ENCODE measurements around the gene SPATA13. TPM values are rescaled to one million over a fixed set of nuclear protein-coding genes. Genes with fewer than 3 reads are reported as not detected.

The SPATA13 gene
- total RNA-seq, 1 experiment from 2014 or later = 21.4 TPM

DNA sequence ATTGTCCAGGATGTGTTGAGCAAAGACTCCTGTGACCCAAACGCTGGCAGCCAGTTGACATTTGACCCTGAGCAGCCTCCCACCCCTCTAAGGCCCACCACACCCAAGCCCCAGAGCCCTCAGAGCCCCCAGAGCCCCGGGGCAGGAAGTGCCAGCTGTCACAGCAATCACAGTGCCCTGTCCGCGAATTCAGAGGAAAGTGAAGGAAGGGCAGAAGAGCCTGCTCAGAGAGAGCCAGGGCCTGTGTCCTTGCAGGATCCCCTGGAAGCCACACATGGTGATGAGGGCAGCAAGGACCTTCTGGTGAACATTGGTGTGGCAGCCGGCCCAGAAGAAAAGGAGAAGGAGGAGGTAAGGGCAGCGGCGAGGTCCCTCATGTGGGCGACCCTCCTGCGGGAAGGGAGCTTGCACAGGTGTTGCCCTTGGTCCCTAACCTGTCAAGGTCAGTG is 63.7 kb downstream of the SPATA13 start:
- ChIA-PET POLR2A (no interaction called here), CTCF (interaction anchor here (1.7 kb wide), 1 partner anchor 204 kb away, joined by 5 read pairs; no protein-coding TSS in a partner anchor), RAD21 (ENCODE audit: low non-redundant PET in 1 of 2, low total read pairs in 2 of 2, uncharacterized antibody in 2 of 2, unreplicated experiment in 2 of 2) (no interaction called here)
- TF ChIP-seq, protein P1, sequence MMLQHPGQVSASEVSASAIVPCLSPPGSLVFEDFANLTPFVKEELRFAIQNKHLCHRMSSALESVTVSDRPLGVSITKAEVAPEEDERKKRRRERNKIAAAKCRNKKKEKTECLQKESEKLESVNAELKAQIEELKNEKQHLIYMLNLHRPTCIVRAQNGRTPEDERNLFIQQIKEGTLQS (IDR thresholded peaks at IDR 0.05) = no peak
- no peak for TF ChIP-seq ZFX (IDR thresholded peaks at IDR 0.05)
- TF ChIP-seq, protein P2, sequence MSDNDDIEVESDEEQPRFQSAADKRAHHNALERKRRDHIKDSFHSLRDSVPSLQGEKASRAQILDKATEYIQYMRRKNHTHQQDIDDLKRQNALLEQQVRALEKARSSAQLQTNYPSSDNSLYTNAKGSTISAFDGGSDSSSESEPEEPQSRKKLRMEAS (IDR thresholded peaks at IDR 0.05) = no peak
- no peak for TF ChIP-seq FOSL1 (IDR thresholded peaks at IDR 0.05; ENCODE audit: low read depth)
- no peak for TF ChIP-seq POLR2A (IDR thresholded peaks at IDR 0.05; ENCODE audit: borderline replicate concordance, extremely low read depth, insufficient read depth, insufficient read length)
- Histone ChIP-seq H3K4me3 (replicated peaks in 1 of 2; ENCODE audit: low read depth in 1 of 2, low read length in 2 of 2) (no peak overlapping the region), H4K20me1 (ENCODE audit: insufficient read depth) (peaks cover 3% of the 10 kb centered on the region; the same call in 1 of the 2 replicates), H3K9me3 (ENCODE audit: control insufficient read depth in 1 of 2, insufficient read depth in 1 of 2, low read depth in 1 of 2, low read length in 2 of 2) (no peaks in the 10 kb centered on the region), H3K4me2 (ENCODE audit: low read length) (no peak overlapping the region), H3K27me3 (ENCODE audit: insufficient read depth, low read length) (no peaks in the 10 kb centered on the region), H3K36me3 (ENCODE audit: control insufficient read depth in 1 of 2, insufficient read depth in 2 of 2, low read length in 2 of 2) (peaks cover 0 to 4% of the 10 kb centered on the region in 2 experiments; a peak in 1 of 4 replicates), H2AFZ (ENCODE audit: low read depth, low read length, poor library complexity, severe bottlenecking) (no peak overlapping the region), H3K27ac (ENCODE audit: low read depth, low read length) (no peak overlapping the region), H3K79me2 (ENCODE audit: insufficient read depth, low read length) (peaks cover 26% of the 10 kb centered on the region; the same call in 1 of the 2 replicates), H3K4me1 (ENCODE audit: control insufficient read depth in 1 of 2, insufficient read depth in 2 of 2, low read length in 2 of 2) (no peaks in the 10 kb centered on the region), H3K9me2 (ENCODE audit: insufficient read depth) (no peaks in the 10 kb centered on the region), H3K9ac (ENCODE audit: low read length) (no peak overlapping the region)
- intact Hi-C loops (cut with micrococcal nuclease) = loop anchor here (10.0 kb wide), 1 partner anchor 759 kb away; no protein-coding TSS in a partner anchor
- BruUV-seq (replicated peaks) = no TSS peak
- no peak for ATAC-seq
- DNase-seq (ENCODE audit: low read depth, low spot score) = no peak

DNA sequence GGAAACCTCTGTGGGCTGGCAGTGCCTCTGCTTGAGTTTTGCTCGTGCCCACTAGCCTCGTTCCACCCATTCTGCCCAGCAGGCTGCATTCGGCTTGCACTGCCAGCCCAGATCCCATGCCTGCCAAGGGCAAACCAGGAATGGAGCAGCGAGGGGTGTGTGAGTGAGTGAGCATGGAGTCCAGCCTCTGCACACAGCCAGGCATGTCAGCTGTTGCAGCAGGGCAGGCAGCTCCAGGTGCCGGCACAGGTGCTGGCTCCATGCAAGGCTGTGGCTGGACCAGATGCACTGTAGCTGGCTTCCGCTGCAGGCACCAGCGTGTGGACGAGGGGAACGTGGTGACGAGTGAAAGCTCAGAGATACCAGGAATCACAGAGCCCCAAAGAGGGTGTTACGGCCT is 64.5 kb downstream of the SPATA13 start:
- H3K4me2 ChIP-seq (ENCODE audit: low read length) = no peak overlapping the region
- POLR2A ChIA-PET = no interaction called here

More for the DNA sequence above, 64.5 kb downstream of the SPATA13 start:
- no peak for DNase-seq (ENCODE audit: low read depth, low spot score)
- intact Hi-C loops (cut with micrococcal nuclease) = loop anchor here (10.0 kb wide), 1 partner anchor 760 kb away; no protein-coding TSS in a partner anchor
- H2AFZ ChIP-seq (ENCODE audit: low read depth, low read length, poor library complexity, severe bottlenecking) = no peak overlapping the region
- H3K36me3 ChIP-seq (ENCODE audit: control insufficient read depth in 1 of 2, insufficient read depth in 2 of 2, low read length in 2 of 2) = peaks cover 0 to 4% of the 10 kb centered on the region in 2 experiments; a peak in 1 of 4 replicates
- H3K27ac ChIP-seq (ENCODE audit: low read depth, low read length) = no peak overlapping the region
- H3K9me3 ChIP-seq (ENCODE audit: control insufficient read depth in 1 of 2, insufficient read depth in 1 of 2, low read depth in 1 of 2, low read length in 2 of 2) = no peaks in the 10 kb centered on the region
- no TSS peak for BruUV-seq (replicated peaks)
- no peaks in the 10 kb centered on the region for H3K4me1 ChIP-seq (ENCODE audit: control insufficient read depth in 1 of 2, insufficient read depth in 2 of 2, low read length in 2 of 2)
- ATAC-seq = no peak
- no peak overlapping the region for H3K9ac ChIP-seq (ENCODE audit: low read length)
- no peaks in the 10 kb centered on the region for H3K27me3 ChIP-seq (ENCODE audit: insufficient read depth, low read length)
- H4K20me1 ChIP-seq (ENCODE audit: insufficient read depth) = peaks cover 3% of the 10 kb centered on the region; the same call in 1 of the 2 replicates
- TF ChIP-seq FOSL1 (IDR thresholded peaks at IDR 0.05; ENCODE audit: low read depth) = no peak
- no peak for TF ChIP-seq YY1 (IDR thresholded peaks at IDR 0.05; ENCODE audit: extremely low read depth, insufficient replicate concordance, low read depth, low read length)
- TF ChIP-seq, protein P2 (IDR thresholded peaks at IDR 0.05) = no peak
- TF ChIP-seq, protein P1 (IDR thresholded peaks at IDR 0.05) = no peak
- TF ChIP-seq, protein P3, sequence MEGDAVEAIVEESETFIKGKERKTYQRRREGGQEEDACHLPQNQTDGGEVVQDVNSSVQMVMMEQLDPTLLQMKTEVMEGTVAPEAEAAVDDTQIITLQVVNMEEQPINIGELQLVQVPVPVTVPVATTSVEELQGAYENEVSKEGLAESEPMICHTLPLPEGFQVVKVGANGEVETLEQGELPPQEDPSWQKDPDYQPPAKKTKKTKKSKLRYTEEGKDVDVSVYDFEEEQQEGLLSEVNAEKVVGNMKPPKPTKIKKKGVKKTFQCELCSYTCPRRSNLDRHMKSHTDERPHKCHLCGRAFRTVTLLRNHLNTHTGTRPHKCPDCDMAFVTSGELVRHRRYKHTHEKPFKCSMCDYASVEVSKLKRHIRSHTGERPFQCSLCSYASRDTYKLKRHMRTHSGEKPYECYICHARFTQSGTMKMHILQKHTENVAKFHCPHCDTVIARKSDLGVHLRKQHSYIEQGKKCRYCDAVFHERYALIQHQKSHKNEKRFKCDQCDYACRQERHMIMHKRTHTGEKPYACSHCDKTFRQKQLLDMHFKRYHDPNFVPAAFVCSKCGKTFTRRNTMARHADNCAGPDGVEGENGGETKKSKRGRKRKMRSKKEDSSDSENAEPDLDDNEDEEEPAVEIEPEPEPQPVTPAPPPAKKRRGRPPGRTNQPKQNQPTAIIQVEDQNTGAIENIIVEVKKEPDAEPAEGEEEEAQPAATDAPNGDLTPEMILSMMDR (IDR thresholded peaks at IDR 0.05 in 2 of 3, conservative IDR thresholded peaks at IDR 0.05 in 1 of 3; ENCODE audit: borderline replicate concordance in 1 of 3, insufficient read depth in 1 of 3, low read depth in 2 of 3, low read length in 2 of 3) = no peak
- no peak overlapping the region for H3K4me3 ChIP-seq (replicated peaks in 1 of 2; ENCODE audit: low read depth in 1 of 2, low read length in 2 of 2)
- H3K9me2 ChIP-seq (ENCODE audit: insufficient read depth) = no peaks in the 10 kb centered on the region
- ChIA-PET CTCF (interaction anchor here (1.4 to 1.7 kb wide), 2 partner anchors 172 to 205 kb away, joined by 4 to 5 read pairs; no protein-coding TSS in a partner anchor), RAD21 (ENCODE audit: low non-redundant PET in 1 of 2, low total read pairs in 2 of 2, uncharacterized antibody in 2 of 2, unreplicated experiment in 2 of 2) (interaction anchor here in 1 of 2 experiments (0.6 kb wide), 1 partner anchor 358 kb away, joined by 5 read pairs; no protein-coding TSS in a partner anchor)
- H3K79me2 ChIP-seq (ENCODE audit: insufficient read depth, low read length) = peaks cover 33% of the 10 kb centered on the region; the same call in 1 of the 2 replicates

Measured in HCT116 (cell line).